Thyroid gland (tissue), 4 donors: ENCODE data around the gene BEAN1.

Source experiments
- CTCF ChIP-seq, 6 experiments: fragments of 200-600 bp in 3 of 6; fragments of 450-650 bp in 3 of 6; sonication (generic) in 3 of 6; IDR thresholded peaks; one replicate each; pipeline ENCODE4 v1.5.1; 2016 to 2019; ENCODE audit warnings: antibody characterized with exemption in 6 of 6, mild to moderate bottlenecking in 2 of 6, inconsistent platforms in 1 of 6, moderate library complexity in 1 of 6
- POLR2A ChIP-seq, 2 donors: fragments of 450-650 bp; IDR thresholded peaks; one replicate each; pipeline ENCODE4 v1.6.1; 2017; ENCODE audit warnings: antibody characterized with exemption in 2 of 2, mild to moderate bottlenecking in 2 of 2, moderate library complexity in 1 of 2

DNA sequence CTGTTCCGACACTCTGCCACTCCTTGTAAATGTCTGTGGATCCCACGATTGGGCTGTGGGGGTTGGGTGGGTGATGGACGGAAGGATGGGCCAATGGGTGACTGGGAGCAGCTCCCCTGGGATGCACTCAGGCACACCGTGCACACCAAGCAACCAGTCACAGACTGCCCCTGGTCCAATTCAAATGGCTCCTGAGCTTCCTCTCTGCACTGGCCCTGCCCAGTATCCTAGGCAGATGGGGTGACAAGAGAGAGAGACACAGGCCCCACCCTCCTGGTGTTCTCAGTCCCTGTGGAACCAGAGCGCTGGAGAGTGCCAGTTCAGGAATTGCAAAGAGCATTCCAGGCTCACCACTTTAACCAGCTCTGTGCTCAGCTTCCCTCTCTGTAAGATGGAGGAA lies 32.8 kb downstream of the BEAN1 start:
- TF ChIP-seq CTCF (IDR thresholded peaks at IDR 0.05) (no peak), POLR2A (IDR thresholded peaks at IDR 0.05) (no peak)
